ENCODE data around the gene HS3ST4. TPM values are rescaled to one million over a fixed set of nuclear protein-coding genes. Genes with fewer than 3 reads are reported as not detected.

Gene HS3ST4
- total and polyA plus RNA-seq, 2 of the 8 experiments (the other 6 are each of a cell fraction or from before 2014, with no cell fraction given), result 1.9 to 3.3 TPM

- Histone ChIP-seq H3K79me1 (ENCODE audit: low read depth, low read length) (no peaks in the 10 kb centered on the region), H3K4me2 (ENCODE audit: insufficient read depth in 1 of 2, low read depth in 2 of 2, low read length in 2 of 2) (no peak overlapping the region), H3K36me3 (ENCODE audit: control insufficient read depth in 2 of 4, insufficient read depth in 4 of 4, low read length in 3 of 4) (no peaks in the 10 kb centered on the region), H2AK5ac (ENCODE audit: low read depth, low read length) (no peak overlapping the region), H3K23me2 (ENCODE audit: low read depth, low read length) (peaks cover 4% of the 10 kb centered on the region; the same call in 1 of the 2 replicates), H3K56ac (replicated peaks; ENCODE audit: insufficient read length, low read depth, low read length) (no peak overlapping the region), H3K27ac (ENCODE audit: low read depth, low read length) (no peak overlapping the region), H3K4me1 (replicated peaks in 1 of 4; ENCODE audit: control insufficient read depth in 3 of 4, insufficient read depth in 4 of 4, low read length in 3 of 4) (peaks cover 0 to 3% (median under 1%) of the 10 kb centered on the region in 4 experiments; a peak in 2 of 7 replicates), H4K91ac (replicated peaks; ENCODE audit: insufficient read length, low read length) (no peak overlapping the region), H3K27me3 (replicated peaks in 1 of 4; ENCODE audit: control insufficient read depth in 3 of 4, extremely low read depth in 1 of 4, insufficient read depth in 3 of 4, low read length in 3 of 4) (no peaks in the 10 kb centered on the region), H2BK120ac (replicated peaks; ENCODE audit: low read depth, low read length) (no peak overlapping the region), H2AFZ (ENCODE audit: low read length) (no peak overlapping the region), H3K4me3 (ENCODE audit: extremely low read depth in 1 of 4, insufficient read depth in 2 of 4, low read depth in 3 of 4, low read length in 4 of 4) (no peak overlapping the region), H3K14ac (ENCODE audit: insufficient read length) (no peak overlapping the region), H2BK20ac (ENCODE audit: low read length) (no peak overlapping the region), H4K20me1 (replicated peaks in 1 of 2; ENCODE audit: control insufficient read depth in 1 of 2, insufficient read depth in 2 of 2, low read length in 2 of 2) (no peaks in the 10 kb centered on the region), H3K18ac (ENCODE audit: extremely low read depth, low read length) (no peak overlapping the region), H4K5ac (ENCODE audit: insufficient read length, low read depth, low read length) (no peak overlapping the region), H3K79me2 (ENCODE audit: control insufficient read depth in 1 of 2, insufficient read depth in 2 of 2, low read length in 2 of 2) (no peaks in the 10 kb centered on the region), H3K23ac (ENCODE audit: insufficient read length) (no peak overlapping the region), H3K9me3 (ENCODE audit: insufficient read depth in 2 of 2, low read depth in 1 of 2, low read length in 1 of 2) (no peaks in the 10 kb centered on the region), H4K8ac (ENCODE audit: extremely low read depth, insufficient read depth, low read length) (no peak overlapping the region), H3K4ac (replicated peaks; ENCODE audit: insufficient read length, low read depth, low read length) (no peak overlapping the region), H2BK5ac (ENCODE audit: low read depth, low read length) (no peak overlapping the region), H2BK15ac (ENCODE audit: low read length) (no peak overlapping the region), H3K9ac (replicated peaks in 1 of 4; ENCODE audit: extremely low read depth in 1 of 4, low read depth in 3 of 4, low read length in 3 of 4) (no peak overlapping the region), H2BK12ac (ENCODE audit: low read depth, low read length) (no peak overlapping the region)
- POLR2A ChIA-PET (ENCODE audit: partially characterized antibody), result interaction anchor here (0.9 kb wide), 1 partner anchor 9 kb away, joined by 4 read pairs; no protein-coding TSS in a partner anchor
- CTCF ChIA-PET (ENCODE audit: partially characterized antibody), result interaction anchor here (0.6 kb wide), 1 partner anchor 13 kb away, joined by 3 read pairs; no protein-coding TSS in a partner anchor
- no peak for DNase-seq (ENCODE audit: low read depth in 1 of 2, low spot score in 2 of 2)
- WGBS, 2 experiments (ENCODE audit: extremely low coverage in 1 of 2, insufficient coverage in 1 of 2, insufficient read length in 1 of 2, insufficient replicate concordance in 2 of 2, low coverage in 1 of 2, low lambda C conversion rate in 2 of 2, missing lambda C conversion rate in 1 of 2), result 87% methylated on average over 2 of the region's 2 CpGs; no CpG with 5 or more reads in 1 of the 2 experiments
- FAIRE-seq, result no peak
- TF ChIP-seq NANOG (IDR thresholded peaks at IDR 0.05; ENCODE audit: insufficient read depth, low read depth, low read length, poor library complexity, severe bottlenecking) (no peak), SRF (IDR thresholded peaks at IDR 0.05; ENCODE audit: low read depth, low read length) (no peak), EGR1 (IDR thresholded peaks at IDR 0.05; ENCODE audit: borderline replicate concordance, low read depth, low read length) (no peak), GTF2F1 (IDR thresholded peaks at IDR 0.05; ENCODE audit: borderline replicate concordance, low read depth, low read length) (no peak), SIN3A (conservative IDR thresholded peaks at IDR 0.05 in 1 of 2, IDR thresholded peaks at IDR 0.05 in 1 of 2; ENCODE audit: low read depth in 1 of 2, low read length in 2 of 2) (no peak), MAFK (IDR thresholded peaks at IDR 0.05; ENCODE audit: low read depth, low read length) (no peak), CEBPB (IDR thresholded peaks at IDR 0.05; ENCODE audit: low read depth, low read length) (no peak)
Measured at GRCh38 chr16:26137956-26138355, 446.2 kb downstream of the HS3ST4 start.
